Thyroid gland (tissue), 4 donors: ENCODE results near the gene ZNF423. TPM values are rescaled to one million over a fixed set of nuclear protein-coding genes. Genes with fewer than 3 reads are reported as not detected.

Source experiments
- DNase-seq, 2 donors: peaks; one replicate each; pipeline ENCODE4 v3.0.0-alpha.2; 2019
- H3K27ac ChIP-seq, 3 donors: fragments of 200-600 bp; sonication (generic); 1 replicate in 2 of 3; 2 replicates in 1 of 3; pipeline ENCODE4 v1.5.1; 2016 to 2019; ENCODE audit warnings: mild to moderate bottlenecking in 1 of 3, moderate library complexity in 1 of 3
- H3K27me3 ChIP-seq: fragments of 200-600 bp; sonication (generic); one replicate; pipeline ENCODE4 v1.5.1; 2019
- H3K36me3 ChIP-seq, 2 donors: fragments of 200-600 bp; sonication (generic); one replicate each; pipeline ENCODE4 v1.5.1; 2016 to 2019
- H3K4me1 ChIP-seq, 2 donors: fragments of 200-600 bp; sonication (generic); one replicate each; pipeline ENCODE4 v1.5.1; 2017 to 2019
- H3K4me3 ChIP-seq, 3 donors: fragments of 200-600 bp; sonication (generic); replicated peaks in 1 of 3; 1 replicate in 2 of 3; 2 replicates in 1 of 3; pipeline ENCODE4 v1.5.1; 2016; ENCODE audit warnings: mild to moderate bottlenecking in 1 of 3
- H3K9me3 ChIP-seq: fragments of 200-600 bp; sonication (generic); one replicate; pipeline ENCODE4 v1.5.1; 2017
- CTCF ChIP-seq, 6 experiments: fragments of 200-600 bp in 3 of 6; fragments of 450-650 bp in 3 of 6; sonication (generic) in 3 of 6; IDR thresholded peaks; one replicate each; pipeline ENCODE4 v1.5.1; 2016 to 2019; ENCODE audit warnings: antibody characterized with exemption in 6 of 6, mild to moderate bottlenecking in 2 of 6, inconsistent platforms in 1 of 6, moderate library complexity in 1 of 6
- POLR2A ChIP-seq, 2 donors: fragments of 450-650 bp; IDR thresholded peaks; one replicate each; pipeline ENCODE4 v1.6.1; 2017; ENCODE audit warnings: antibody characterized with exemption in 2 of 2, mild to moderate bottlenecking in 2 of 2, moderate library complexity in 1 of 2
- WGBS, 2 donors: methylation state at CpG; one replicate each; pipeline ENCODE4 v1.1.5; 2017; 5-methylcytosine and 5-hydroxymethylcytosine counted together
- intact Hi-C: fragments of 100-400 bp; cut with DNase I; formaldehyde crosslinking; loops from one replicate; pipeline ENCODE4 v1.15.1; 2023
- total RNA-seq, 4 donors: library from RNA; depleted of rRNA; stranded (reverse); fragments of >200 nt; gene quantifications; one replicate each; pipeline ENCODE4 v1.2.3, GENCODE V29; 2016

The ZNF423 gene
- total RNA-seq, 4 donors from 2014 or later: 7.4 to 10.0 (median 8.5) TPM

- TF ChIP-seq POLR2A (IDR thresholded peaks at IDR 0.05): no peak
- TF ChIP-seq CTCF (IDR thresholded peaks at IDR 0.05): no peak
Observed at GRCh38 chr16:49622421-49623402, 233.2 kb downstream of the ZNF423 start.

GRCh38 chr16:49622084-49622390, 233.9 kb downstream of the ZNF423 start:
- H3K9me3 ChIP-seq: no peaks in the 10 kb centered on the region
- H3K4me1 ChIP-seq: peaks cover 8 to 15% of the 10 kb centered on the region in 2 donors
- H3K36me3 ChIP-seq: no peaks in the 10 kb centered on the region
- no peak overlapping the region for H3K27ac ChIP-seq
- TF ChIP-seq POLR2A (IDR thresholded peaks at IDR 0.05) (no peak), CTCF (IDR thresholded peaks at IDR 0.05) (no peak)
- DNase-seq: no peak
- H3K4me3 ChIP-seq: no peak overlapping the region
- 93 to 96% methylated on average over 2 to 4 of the region's 4 CpGs for WGBS, 2 donors
- no peaks in the 10 kb centered on the region for H3K27me3 ChIP-seq
- intact Hi-C loops: no loop called here

More at GRCh38 chr16:49622421-49623402, 233.2 kb downstream of the ZNF423 start:
- 94 to 95% methylated on average over 13 to 16 of the region's 17 CpGs for WGBS, 2 donors
- Histone ChIP-seq H3K9me3 (no peaks in the 10 kb centered on the region), H3K4me3 (no peak overlapping the region), H3K4me1 (peaks cover 8 to 15% of the 10 kb centered on the region in 2 donors), H3K27me3 (no peaks in the 10 kb centered on the region), H3K36me3 (no peaks in the 10 kb centered on the region), H3K27ac (no peak overlapping the region)
- intact Hi-C loops: no loop called here
- DNase-seq: no peak

DNA sequence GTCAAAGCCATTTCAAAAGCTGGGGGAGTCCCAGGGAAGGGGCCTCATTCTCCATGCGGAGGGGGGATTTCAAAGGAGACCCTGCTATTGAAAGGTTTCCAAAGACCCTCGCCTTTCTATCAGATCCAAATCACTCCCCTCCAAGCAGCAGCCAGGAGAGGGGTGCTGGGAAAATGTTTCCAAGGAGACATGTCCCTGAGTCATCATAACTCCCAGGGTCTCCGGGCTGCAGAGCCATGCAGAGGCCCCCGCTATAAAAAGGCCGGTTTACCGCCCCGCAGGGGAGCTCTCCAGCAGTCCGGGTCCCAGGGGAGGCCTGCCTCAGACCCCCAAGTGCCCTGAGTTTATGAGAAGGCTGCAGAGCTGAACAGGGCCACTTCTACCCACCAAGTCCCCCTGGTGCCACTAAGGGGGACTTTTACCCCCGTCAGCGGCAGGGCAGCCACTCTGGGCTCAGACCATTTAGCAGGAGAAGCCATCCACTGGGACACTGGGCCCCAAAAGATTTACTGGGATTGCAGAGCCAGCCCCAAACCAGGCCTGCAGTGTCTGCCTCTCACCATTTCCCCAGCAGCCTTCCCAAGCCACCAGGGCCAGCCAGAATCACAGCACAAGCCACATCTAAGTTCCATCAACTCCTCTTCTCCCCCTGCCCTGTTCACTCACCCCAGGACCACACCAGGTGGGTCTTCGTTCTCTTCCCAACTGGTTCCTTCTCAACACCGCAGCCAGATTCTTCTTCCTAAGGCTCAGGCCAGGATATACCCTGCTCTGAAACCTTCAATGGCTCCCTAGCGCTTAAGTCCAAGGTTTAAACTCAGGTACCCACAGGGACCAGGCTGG, 234.4 kb downstream of the ZNF423 start:
- H3K27me3 ChIP-seq: no peaks in the 10 kb centered on the region
- H3K4me3 ChIP-seq: no peak overlapping the region
- peak overlapping the region in 1 of 3 donors; percentile 61 for H3K27ac ChIP-seq
- WGBS, 2 donors: 81 to 90% methylated on average over 9 to 13 of the region's 13 CpGs
- H3K36me3 ChIP-seq: no peaks in the 10 kb centered on the region
- TF ChIP-seq CTCF (IDR thresholded peaks at IDR 0.05) (no peak), POLR2A (IDR thresholded peaks at IDR 0.05) (no peak)
- H3K9me3 ChIP-seq: no peaks in the 10 kb centered on the region
- intact Hi-C loops: no loop called here
- H3K4me1 ChIP-seq: peaks cover 8 to 15% of the 10 kb centered on the region in 2 donors
- DNase-seq: no peak

DNA sequence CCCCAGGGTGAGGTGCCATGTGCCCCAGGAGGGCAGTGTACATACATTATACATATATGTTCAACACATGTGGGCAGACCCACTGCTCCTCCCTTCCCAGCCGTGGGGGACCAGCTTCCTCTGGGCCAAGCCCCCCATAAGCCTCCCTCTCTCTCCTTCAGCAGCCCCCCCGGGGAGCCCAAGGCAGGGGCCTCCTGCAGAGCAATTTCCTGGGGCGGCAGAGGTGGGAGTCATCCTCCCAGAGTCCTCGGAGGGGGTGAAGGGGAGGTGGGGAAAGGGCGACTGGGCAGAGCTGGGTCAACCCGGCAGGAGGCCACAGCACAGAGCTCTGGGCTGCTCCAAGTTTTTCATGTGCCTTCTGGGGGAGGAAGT, 235.1 kb downstream of the ZNF423 start:
- DNase-seq: no peak
- TF ChIP-seq POLR2A (IDR thresholded peaks at IDR 0.05): no peak
- no peak for TF ChIP-seq CTCF (IDR thresholded peaks at IDR 0.05)
- peaks cover 8 to 15% of the 10 kb centered on the region in 2 donors for H3K4me1 ChIP-seq
- intact Hi-C loops: no loop called here
- H3K27me3 ChIP-seq: no peaks in the 10 kb centered on the region
- H3K4me3 ChIP-seq: no peak overlapping the region
- no peaks in the 10 kb centered on the region for H3K36me3 ChIP-seq
- H3K9me3 ChIP-seq: no peaks in the 10 kb centered on the region
- 61 to 64% methylated on average over 6 of the region's 6 CpGs for WGBS, 2 donors
- peak overlapping the region; percentile 0 to 61 (median 11) for H3K27ac ChIP-seq
